Measurements from ENCODE around the gene THSD7A. TPM values are rescaled to one million over a fixed set of nuclear protein-coding genes. Genes with fewer than 3 reads are reported as not detected.

THSD7A gene
- total and polyA plus RNA-seq, 2 of the 13 experiments (the other 11 are each of a cell fraction or from before 2014, with no cell fraction given): 0.01 to 0.07 TPM

DNA sequence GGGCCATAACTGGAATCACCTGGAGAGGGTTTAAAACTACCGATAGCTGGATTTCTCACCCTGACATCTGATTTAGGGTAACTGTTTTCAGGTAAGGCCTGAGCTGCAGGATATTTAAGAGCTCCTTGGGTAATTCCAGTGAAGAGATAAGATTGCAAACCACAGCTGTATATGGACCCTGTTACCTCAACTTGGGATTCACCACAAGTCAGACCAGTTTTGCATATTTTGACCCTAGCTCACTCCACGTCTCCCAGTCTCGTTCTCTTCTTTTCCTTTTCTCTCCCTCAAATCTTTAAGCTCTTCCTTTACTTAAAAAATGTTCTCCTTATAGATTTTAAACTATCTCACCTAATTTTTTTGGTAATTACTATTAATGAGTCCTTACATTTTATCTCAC, 264.4 kb downstream of the THSD7A start:
- CTCF ChIA-PET (ENCODE audit: low intra/inter-chr PET ratio, low total read pairs): no interaction called here
- TF ChIP-seq PAF1 (CRISPR knock-in tag; IDR thresholded peaks at IDR 0.05) (no peak), ZSCAN21 (CRISPR knock-in tag; IDR thresholded peaks at IDR 0.05; ENCODE audit: borderline replicate concordance) (no peak), NFYC (CRISPR knock-in tag; IDR thresholded peaks at IDR 0.05) (no peak), FOSL1 (CRISPR knock-in tag; IDR thresholded peaks at IDR 0.05; ENCODE audit: borderline replicate concordance) (no peak), SP140L (CRISPR knock-in tag; IDR thresholded peaks at IDR 0.05; ENCODE audit: borderline replicate concordance) (no peak), SPEN (CRISPR knock-in tag; IDR thresholded peaks at IDR 0.05; ENCODE audit: low read depth) (no peak), PRPF4 (IDR thresholded peaks at IDR 0.05; ENCODE audit: low read depth, low read length, poor library complexity, severe bottlenecking) (no peak), ZNF441 (CRISPR knock-in tag; IDR thresholded peaks at IDR 0.05; ENCODE audit: borderline replicate concordance) (no peak), EP300 (IDR thresholded peaks at IDR 0.05; ENCODE audit: low read depth in 2 of 2, low read length in 2 of 2) (no peak), EP300 (CRISPR knock-in tag; IDR thresholded peaks at IDR 0.05; ENCODE audit: borderline replicate concordance) (no peak), FIP1L1 (IDR thresholded peaks at IDR 0.05; ENCODE audit: borderline replicate concordance, insufficient read depth, low read depth, low read length) (no peak)
- TF ChIP-seq, protein P1, sequence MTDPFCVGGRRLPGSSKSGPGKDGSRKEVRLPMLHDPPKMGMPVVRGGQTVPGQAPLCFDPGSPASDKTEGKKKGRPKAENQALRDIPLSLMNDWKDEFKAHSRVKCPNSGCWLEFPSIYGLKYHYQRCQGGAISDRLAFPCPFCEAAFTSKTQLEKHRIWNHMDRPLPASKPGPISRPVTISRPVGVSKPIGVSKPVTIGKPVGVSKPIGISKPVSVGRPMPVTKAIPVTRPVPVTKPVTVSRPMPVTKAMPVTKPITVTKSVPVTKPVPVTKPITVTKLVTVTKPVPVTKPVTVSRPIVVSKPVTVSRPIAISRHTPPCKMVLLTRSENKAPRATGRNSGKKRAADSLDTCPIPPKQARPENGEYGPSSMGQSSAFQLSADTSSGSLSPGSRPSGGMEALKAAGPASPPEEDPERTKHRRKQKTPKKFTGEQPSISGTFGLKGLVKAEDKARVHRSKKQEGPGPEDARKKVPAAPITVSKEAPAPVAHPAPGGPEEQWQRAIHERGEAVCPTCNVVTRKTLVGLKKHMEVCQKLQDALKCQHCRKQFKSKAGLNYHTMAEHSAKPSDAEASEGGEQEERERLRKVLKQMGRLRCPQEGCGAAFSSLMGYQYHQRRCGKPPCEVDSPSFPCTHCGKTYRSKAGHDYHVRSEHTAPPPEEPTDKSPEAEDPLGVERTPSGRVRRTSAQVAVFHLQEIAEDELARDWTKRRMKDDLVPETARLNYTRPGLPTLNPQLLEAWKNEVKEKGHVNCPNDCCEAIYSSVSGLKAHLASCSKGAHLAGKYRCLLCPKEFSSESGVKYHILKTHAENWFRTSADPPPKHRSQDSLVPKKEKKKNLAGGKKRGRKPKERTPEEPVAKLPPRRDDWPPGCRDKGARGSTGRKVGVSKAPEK (CRISPR knock-in tag; IDR thresholded peaks at IDR 0.05; ENCODE audit: borderline replicate concordance): no peak
- TF ChIP-seq, protein P2, sequence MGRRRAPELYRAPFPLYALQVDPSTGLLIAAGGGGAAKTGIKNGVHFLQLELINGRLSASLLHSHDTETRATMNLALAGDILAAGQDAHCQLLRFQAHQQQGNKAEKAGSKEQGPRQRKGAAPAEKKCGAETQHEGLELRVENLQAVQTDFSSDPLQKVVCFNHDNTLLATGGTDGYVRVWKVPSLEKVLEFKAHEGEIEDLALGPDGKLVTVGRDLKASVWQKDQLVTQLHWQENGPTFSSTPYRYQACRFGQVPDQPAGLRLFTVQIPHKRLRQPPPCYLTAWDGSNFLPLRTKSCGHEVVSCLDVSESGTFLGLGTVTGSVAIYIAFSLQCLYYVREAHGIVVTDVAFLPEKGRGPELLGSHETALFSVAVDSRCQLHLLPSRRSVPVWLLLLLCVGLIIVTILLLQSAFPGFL (CRISPR knock-in tag; IDR thresholded peaks at IDR 0.05): no peak
- TF ChIP-seq, protein P3, sequence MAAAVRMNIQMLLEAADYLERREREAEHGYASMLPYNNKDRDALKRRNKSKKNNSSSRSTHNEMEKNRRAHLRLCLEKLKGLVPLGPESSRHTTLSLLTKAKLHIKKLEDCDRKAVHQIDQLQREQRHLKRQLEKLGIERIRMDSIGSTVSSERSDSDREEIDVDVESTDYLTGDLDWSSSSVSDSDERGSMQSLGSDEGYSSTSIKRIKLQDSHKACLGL (CRISPR knock-in tag; IDR thresholded peaks at IDR 0.05): no peak
- TF ChIP-seq, protein P4, sequence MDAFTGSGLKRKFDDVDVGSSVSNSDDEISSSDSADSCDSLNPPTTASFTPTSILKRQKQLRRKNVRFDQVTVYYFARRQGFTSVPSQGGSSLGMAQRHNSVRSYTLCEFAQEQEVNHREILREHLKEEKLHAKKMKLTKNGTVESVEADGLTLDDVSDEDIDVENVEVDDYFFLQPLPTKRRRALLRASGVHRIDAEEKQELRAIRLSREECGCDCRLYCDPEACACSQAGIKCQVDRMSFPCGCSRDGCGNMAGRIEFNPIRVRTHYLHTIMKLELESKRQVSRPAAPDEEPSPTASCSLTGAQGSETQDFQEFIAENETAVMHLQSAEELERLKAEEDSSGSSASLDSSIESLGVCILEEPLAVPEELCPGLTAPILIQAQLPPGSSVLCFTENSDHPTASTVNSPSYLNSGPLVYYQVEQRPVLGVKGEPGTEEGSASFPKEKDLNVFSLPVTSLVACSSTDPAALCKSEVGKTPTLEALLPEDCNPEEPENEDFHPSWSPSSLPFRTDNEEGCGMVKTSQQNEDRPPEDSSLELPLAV (CRISPR knock-in tag; conservative IDR thresholded peaks at IDR 0.05; ENCODE audit: low read depth): no peak
- TF ChIP-seq, protein P5, sequence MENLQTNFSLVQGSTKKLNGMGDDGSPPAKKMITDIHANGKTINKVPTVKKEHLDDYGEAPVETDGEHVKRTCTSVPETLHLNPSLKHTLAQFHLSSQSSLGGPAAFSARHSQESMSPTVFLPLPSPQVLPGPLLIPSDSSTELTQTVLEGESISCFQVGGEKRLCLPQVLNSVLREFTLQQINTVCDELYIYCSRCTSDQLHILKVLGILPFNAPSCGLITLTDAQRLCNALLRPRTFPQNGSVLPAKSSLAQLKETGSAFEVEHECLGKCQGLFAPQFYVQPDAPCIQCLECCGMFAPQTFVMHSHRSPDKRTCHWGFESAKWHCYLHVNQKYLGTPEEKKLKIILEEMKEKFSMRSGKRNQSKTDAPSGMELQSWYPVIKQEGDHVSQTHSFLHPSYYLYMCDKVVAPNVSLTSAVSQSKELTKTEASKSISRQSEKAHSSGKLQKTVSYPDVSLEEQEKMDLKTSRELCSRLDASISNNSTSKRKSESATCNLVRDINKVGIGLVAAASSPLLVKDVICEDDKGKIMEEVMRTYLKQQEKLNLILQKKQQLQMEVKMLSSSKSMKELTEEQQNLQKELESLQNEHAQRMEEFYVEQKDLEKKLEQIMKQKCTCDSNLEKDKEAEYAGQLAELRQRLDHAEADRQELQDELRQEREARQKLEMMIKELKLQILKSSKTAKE (CRISPR knock-in tag; IDR thresholded peaks at IDR 0.05; ENCODE audit: borderline replicate concordance): no peak
- POLR2A ChIA-PET: no interaction called here
- Histone ChIP-seq H3K27me3 (ENCODE audit: control insufficient read depth in 1 of 2, insufficient read depth in 2 of 2, low read length in 2 of 2) (no peaks in the 10 kb centered on the region), H3K9ac (ENCODE audit: insufficient read depth, low read depth, low read length) (no peak overlapping the region), H3K27ac (ENCODE audit: extremely low read length, insufficient read depth, low read length) (no peak overlapping the region), H3K4me2 (ENCODE audit: low read depth, low read length) (no peak overlapping the region), H3K4me1 (ENCODE audit: insufficient read depth, low read length) (no peaks in the 10 kb centered on the region), H2AFZ (ENCODE audit: low read length) (no peak overlapping the region), H4K20me1 (ENCODE audit: insufficient read depth, low read length) (no peaks in the 10 kb centered on the region), H3K4me3 (replicated peaks in 1 of 3; ENCODE audit: insufficient read depth in 1 of 3, low read depth in 2 of 3, low read length in 3 of 3) (no peak overlapping the region), H3K36me3 (replicated peaks in 1 of 2; ENCODE audit: control insufficient read depth in 1 of 2, insufficient read depth in 2 of 2, low read length in 2 of 2) (no peaks in the 10 kb centered on the region), H3K79me2 (ENCODE audit: insufficient read depth, low read length) (no peaks in the 10 kb centered on the region), H3K9me3 (ENCODE audit: low read length) (no peaks in the 10 kb centered on the region)
- no peak for FAIRE-seq
- 12% methylated on average over 3 of the region's 3 CpGs for WGBS (ENCODE audit: low lambda C conversion rate)
- BruUV-seq (replicated peaks): no TSS peak
- ATAC-seq: no peak
- DNase-seq (ENCODE audit: low spot score): no peak
- intact Hi-C loops (cut with micrococcal nuclease; ENCODE audit: unreplicated experiment) (no loop called here), in situ Hi-C loops (cut with HindIII; ENCODE audit: extremely low pct_ligation_motif_present, low pct_unique_long_range_greater_than_20kb) (no loop called here)
